Renal pelvis (tissue), 4 donors: ENCODE data around the gene TMEM132D. TPM values are rescaled to one million over a fixed set of nuclear protein-coding genes. Genes with fewer than 3 reads are reported as not detected.

ENCODE experiments used
- DNase-seq: peaks from one replicate; pipeline ENCODE4 v3.0.0-alpha.2; 2013
- polyA plus RNA-seq, 3 donors: library from polyadenylated mRNA; unstranded; fragments of 120-200 nt; gene quantifications; one replicate each; pipeline ENCODE4 v1.2.1, GENCODE V29; 2013; ENCODE audit not compliant: insufficient read length in 3 of 3

TMEM132D gene
- polyA plus RNA-seq, 3 donors = 0.90 to 1.6 (median 1.6) TPM

DNA sequence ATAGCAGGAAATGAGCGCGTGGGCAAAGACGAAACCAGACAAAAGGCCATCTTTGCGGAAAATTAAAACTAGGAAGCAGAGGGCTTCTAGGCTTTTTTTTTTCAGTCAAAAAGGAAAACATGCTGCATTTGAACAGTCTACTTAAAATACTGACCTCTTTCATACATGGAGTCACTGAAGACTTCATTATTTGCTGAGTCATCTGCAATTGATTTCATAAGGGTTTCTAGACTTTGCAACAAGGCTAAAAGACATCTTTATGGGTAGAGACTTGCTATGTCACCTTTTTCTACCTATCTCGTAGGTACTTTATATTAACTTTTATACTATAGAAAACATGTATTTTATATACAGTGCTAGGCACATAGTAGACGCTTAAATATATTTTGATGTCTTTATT is 238.4 kb downstream of the TMEM132D start:
- no peak for DNase-seq

DNA sequence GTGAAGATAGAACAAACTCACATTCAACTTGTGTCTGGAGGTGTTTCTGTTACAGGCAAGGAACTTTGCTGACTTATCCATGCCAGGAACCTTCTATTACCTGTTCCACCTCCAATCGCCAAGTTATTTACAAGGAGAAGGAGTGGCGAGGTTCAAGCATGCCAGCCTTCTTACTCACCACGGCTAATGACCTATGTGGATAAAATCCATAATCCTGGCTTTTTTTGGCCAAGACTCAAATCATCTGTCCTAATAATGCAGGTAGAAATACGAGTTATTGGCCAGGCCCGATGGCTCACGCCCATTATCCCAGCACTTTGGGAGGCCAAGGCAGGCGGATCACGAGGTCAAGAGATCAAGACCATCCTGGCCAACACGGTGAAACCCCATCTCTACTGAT is 241.6 kb downstream of the TMEM132D start:
- DNase-seq = no peak

DNA sequence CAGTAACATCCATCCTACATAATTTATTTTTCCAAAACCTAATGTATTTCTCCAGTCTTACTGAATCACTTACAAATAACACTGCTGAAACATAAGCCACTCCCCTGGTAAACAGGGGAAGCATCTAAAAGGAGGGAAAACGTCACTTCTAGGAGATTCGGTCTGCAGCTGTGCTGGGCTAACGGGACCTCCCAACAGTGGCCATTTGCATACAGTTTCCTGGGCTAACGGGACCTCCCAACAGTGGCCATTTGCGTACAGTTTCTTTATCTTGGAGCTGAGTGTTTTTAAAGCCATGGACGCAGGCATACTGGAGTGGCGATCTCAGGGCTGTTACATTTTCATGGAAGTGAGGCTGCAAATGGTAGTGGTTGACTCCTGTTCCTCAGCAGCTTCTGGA is 242.9 kb downstream of the TMEM132D start:
- no peak for DNase-seq

DNA sequence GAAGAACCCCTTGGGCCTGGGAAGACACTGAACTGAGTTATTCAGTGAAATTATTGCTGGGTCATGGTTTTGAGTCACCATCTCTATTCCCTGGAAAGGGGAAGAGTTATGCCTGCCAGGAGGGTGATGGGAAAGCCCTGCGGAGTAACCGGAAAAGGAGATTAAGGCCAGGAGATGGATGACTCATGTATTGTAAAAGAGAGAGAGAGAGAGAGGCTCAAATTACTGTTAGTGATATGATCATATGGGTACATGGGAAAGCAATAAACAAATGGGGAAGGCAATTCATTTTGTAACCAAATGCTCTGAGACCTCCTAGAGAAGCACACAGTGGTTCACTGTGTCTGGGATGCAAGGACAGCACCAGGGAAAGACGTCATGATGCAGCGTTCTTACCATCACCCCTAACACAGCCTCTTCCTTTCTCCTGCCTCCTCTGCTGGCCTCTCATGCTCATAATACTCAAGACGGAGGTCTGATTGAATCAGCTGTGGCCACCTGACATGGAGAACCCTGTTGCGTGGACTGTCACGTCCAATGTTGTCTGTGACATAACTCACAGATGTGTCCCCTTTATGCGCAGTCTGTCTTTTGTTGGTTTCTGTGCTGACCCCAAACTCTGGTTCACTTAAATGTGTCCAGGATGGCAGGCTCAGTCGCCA is 243.7 kb downstream of the TMEM132D start:
- DNase-seq = no peak

DNA sequence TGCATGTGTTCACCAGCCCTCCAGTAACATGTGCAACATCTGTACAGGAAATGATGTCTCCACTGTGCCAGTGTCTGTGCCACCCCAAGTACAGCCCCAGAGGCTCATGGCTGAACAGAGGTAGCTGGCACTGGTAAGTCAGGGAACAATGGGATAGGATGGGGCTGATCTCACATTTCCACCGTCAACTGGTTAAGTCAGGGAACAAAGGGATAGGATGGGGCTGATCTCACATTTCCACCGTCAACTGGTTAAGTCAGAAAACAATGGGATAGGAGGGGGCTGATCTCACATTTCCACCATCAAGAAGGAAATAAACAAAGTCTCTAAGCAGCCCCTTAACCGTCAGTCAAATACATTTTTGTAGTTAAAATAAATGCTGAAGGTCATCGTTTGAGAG is 246.6 kb downstream of the TMEM132D start:
- no peak for DNase-seq

DNA sequence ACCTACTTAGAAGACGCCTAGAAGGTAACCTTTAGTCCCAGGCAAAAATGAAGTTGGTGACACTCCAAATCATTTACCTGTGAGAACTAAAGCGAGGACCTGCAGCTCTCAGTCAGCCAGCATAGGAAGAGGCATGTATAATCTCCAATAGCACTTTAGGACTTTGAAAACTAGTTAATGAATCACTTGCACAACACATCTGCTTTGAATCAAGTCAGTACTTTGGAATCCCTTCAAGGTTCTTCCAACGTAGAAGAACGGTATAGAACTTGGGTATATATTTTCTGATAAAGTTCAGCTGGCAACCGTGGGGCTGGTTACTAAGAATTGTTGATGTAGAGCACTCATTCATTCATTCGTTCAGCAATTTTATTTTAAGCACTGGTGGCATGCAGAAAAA is 251.9 kb downstream of the TMEM132D start:
- no peak for DNase-seq

DNA sequence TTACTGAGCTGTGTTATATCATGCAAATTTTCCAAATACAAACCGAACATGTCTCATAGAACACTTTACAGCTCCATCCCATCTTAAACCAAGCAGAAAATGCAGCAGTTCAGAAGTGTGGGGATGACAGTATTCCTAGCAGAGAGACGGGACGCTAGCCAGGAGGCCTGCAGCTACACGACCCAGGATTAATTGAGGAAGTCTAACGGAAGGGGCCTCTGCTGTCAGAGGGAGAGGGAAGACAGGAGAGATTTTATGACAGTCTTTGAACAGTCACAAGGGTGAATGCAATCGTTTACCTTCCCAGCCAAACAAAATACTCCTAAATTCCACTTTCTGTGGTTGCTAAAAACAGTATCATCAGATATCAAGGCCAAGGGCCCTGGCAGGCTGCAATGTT is 261.9 kb downstream of the TMEM132D start:
- DNase-seq = no peak

DNA sequence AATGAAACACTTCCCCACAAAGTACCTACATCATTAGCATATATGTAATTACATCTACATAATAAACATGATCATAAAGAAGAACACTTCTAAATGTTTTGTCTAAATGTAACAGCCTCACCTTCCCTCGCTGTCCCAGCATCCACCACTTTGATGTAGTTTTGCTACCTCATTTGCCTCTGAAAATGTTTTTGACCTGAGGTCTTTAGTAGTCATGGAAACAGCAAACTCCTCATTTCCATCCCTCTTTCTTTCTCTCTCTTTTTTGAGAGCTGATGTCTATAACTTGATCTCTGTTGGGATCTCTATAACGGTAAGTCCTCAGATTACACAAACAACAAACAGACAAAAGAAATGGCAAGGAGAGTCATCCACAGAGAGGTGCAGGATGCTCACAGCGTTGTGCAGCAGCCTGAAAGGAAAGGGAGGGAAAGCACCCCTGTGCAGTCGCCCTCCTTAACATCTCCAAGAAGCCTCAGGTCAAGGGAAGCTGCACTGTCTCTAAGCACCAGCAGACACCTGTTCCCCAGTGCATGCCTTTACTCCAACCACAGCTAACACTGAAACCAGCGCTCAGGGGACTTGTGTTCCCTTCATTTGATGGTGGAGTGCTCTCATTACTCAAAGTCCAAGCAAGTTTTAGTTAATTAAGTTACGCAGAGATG is 268.7 kb downstream of the TMEM132D start:
- no peak for DNase-seq

DNA sequence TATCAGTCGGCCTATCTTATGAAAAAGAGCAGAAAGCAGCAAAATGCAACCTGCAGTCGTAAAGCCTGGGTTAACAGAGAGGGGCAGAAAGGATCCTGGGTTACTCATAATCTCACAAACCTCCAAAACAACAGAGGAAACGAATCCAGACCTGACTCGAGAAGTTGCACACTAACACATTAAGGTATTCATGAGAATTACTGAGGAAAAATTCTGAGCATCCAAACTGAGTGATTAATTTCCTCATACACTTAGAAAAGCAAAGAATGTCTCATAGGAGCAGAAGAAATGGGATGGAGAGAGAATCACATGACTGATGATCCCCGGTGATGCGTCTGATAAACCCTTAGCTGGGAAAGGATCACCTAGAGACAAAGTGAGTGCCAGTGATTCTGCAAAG is 272.5 kb downstream of the TMEM132D start:
- no peak for DNase-seq

DNA sequence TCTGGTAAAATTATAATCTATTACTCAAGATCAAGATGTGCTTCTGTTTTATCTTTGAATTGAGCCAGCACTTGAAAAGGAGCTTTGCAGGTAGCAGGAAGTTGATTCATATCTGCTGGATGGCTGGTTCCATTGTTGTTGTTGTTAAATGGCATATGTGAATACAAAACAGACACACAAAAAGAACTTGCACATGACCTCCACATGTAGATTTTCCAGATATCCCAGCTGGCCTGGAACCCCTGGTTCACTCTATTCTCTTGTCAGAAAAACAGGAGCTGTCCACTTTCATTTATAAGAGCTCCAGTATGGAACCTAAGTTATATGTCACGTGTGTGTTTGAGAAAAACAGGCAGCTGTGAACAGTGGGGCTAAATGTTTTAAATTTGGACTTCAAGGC is 273.9 kb downstream of the TMEM132D start:
- DNase-seq = no peak

DNA sequence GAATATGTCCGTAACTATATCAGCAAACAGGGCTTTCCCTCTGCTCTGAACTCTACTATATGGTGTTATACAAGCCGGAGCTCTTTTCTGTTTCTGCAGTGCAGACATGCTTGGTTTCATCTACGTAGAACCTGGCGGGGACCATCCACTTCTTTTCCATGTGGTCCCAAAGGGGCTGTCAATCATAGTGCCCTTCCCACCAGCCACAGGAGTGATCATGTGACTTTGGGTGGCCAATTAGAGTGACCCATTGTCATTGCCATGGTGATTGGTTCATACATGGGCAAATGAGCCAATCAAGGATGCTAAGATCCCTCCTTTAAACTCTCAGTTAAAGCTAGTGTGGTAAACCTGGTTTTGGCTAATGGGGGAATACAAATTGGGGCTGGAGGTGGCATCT is 281.3 kb downstream of the TMEM132D start:
- DNase-seq = no peak

DNA sequence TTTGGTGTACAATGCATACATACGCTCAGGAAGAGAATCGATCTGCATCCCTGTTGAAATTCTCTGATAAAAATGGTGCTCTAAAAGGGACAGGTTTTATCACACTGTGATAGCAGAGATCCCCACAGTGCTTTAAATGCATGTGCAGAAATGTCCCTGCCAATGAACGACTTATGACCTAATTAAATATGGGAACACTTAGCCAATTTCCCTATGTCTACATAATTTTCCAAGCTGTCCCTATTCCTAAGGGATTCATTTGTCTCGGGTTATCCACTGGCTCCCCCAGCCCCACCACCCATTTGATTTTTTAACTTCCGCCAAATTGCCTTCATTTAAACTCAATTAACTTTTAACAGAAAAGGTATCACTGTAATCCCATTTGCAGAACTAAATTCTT is 284.6 kb downstream of the TMEM132D start:
- DNase-seq = no peak

DNA sequence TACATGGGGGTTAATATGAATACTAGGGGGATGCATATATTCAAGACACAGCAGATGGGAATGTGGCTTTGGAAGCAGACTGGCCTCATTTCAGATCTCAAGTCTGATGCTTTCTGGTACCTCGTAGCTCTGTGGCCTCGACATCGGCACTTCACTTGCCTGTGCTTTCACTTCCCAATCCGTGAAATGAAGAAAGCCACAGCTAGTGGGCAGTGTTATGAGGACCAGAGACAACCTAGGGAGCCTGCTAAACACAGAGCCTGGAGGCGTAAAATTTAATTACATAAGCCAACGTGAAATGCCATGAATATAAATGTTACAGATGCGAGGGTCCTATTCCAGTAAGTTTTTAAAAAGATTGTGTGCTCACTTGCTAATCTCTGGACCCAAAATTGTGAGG is 286.0 kb downstream of the TMEM132D start:
- DNase-seq = no peak

DNA sequence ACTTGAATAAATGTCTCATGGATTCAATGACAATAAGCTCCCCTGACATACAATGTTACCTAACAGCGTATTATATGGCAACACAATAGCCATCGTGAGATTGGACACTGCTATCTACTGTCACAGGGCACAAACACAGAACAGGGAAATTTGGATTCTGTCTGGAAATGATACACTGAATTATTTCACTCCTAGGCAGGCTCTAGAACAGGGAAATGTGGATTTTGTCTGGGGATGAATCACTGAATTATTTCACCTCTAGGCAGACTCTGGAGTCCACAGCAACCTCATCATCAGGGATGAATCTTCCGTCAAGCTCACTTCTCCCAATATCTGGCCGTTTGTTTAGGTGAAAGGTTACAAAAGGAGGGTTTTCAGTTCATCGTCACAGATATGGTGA is 288.8 kb downstream of the TMEM132D start:
- DNase-seq = no peak

DNA sequence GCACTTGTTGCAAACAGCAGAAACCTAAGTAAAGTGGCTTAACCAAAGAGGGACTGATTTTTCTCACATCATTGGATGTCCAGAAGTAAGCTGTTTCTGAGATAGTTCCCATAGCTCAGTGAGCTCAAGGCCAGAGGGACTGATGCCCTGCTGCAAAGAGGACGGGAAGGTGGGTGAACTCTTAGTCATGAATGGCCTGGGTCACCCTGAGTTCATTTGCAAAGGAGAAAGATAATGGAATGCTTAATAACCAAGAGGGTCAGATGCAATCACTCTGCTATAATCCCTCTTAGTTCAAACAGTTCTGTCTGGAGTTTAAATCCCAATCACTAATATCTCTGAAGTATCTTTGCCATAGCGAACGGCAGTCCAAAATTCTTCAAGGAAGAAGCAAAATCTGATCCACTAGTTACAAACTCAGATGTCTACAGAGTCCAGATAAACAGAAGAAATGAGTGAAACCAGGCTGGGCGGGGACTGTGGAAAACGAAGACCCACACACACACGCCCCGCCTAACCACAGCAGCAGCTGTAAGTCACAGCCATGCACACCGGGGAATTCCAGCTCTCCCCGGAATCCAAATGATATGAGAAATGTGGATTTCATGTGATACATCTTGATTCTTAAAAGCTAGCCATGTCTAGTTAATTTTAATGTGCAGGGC is 289.5 kb downstream of the TMEM132D start:
- DNase-seq = no peak

DNA sequence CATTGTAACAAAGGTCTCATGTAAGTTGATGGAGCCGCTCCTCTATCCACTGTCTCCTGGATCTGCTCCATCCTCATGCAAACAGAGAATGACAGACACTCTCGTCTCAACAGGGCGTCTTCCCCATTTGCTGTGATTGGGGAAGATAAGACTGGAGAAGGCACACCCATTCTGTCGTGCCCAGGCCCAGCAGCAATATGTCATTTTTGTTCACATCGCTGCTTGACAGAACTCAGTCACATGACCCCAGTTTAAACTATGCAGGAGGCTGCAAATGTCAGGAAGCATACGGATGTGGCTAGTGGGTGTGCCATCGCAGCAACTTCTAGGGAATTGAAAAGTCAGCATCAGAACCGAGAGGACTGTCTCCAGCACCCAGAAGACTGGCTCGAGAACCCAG is 290.5 kb downstream of the TMEM132D start:
- DNase-seq = no peak

DNA sequence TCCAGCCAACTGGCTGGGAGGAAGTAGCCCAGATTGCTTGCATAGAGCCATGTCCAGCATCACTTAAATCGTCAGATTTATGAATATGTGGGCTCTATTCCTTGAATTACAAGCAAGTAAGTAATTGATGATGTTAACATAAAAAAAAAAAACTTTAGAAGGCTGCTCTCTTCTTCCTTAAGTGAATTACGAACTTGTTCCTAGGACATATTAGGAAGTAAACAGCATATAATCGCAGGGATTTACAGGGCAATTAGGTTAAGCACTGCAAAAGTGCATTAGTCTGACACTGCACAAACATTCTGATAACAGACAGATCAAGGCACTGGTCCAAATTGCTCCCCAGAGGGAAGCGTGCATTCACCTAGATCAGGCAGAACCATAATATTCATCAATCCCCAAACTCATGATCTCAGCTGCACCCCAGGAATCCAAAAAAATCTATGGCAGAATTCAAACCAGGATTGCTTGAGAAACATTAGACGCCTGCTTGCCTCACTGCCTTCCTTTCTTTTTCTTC is 293.2 kb downstream of the TMEM132D start:
- DNase-seq = no peak

DNA sequence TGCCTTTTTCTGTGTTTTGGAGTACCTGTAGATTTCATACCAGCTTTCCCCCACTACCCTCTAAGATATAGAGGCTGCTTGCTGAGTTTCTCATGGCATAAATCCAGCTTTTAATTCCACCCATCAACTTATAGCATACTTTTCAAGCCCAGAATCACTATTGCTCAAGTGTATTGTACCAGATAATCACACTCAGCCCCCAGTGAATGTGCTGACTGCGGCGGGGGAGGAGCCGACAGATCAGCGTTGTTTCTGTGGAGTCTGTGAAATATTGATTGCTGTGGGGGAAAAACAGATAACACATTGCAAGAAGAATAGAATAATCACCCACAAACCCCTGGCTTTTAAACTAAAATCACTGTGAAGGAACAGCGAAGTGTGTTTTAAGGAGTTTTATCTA is 296.1 kb downstream of the TMEM132D start:
- no peak for DNase-seq

DNA sequence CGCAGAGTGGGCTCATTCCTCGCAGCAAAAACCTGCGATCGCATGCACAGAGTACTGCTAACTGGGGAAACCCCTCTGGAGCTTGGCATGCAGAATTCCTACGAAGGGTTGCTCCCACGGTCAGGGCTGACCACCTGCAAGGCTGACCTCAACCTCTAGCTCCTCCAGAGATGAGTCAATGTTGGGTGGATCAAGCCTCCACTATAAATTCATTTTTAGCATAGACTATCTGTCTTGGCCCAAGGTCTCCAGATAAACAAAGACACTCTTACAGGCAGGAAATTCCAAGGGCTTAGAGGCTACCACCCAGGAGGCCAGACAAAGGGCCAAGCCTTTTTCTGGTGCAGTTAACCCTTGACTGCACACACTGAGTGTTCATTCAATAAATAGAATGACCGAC is 296.5 kb downstream of the TMEM132D start:
- DNase-seq = no peak

DNA sequence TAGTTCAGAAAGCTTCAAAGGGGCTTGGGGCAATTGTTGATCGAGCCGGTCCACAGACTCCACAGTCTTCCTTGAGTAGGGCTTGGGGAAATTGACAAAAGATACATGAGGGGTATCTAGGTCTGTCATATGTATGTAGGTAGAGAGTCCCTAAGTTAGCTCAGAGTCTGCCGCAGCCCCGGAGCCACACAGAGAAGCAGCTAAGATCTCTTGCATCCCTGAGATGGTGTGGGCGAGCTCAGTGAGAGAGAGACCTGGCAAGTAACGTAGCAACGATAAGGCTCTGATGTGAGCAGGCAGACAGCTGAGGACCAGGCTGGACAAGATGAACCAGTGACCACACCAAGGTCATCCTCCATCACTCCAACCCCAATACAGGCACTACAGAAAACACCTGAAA is 297.6 kb downstream of the TMEM132D start:
- DNase-seq = no peak

DNA sequence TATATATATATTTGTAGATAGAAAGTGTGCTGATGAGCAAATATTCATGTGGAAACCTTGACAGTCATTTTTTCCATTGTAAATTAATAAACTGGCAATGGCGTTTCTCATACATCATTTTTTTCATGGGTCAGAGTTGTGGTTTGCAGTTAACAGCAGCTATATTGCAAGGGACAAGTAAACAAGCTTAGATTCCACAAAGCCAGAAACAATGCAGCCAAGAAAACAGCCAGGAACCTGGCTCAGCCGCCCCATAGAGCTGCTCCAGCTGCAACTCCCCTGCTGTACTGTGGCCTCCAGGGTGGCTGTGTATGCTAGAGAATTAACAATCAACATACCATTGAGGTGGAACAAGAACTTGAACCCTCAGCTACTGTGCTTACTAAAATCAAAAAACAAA is 298.2 kb downstream of the TMEM132D start:
- no peak for DNase-seq

DNA sequence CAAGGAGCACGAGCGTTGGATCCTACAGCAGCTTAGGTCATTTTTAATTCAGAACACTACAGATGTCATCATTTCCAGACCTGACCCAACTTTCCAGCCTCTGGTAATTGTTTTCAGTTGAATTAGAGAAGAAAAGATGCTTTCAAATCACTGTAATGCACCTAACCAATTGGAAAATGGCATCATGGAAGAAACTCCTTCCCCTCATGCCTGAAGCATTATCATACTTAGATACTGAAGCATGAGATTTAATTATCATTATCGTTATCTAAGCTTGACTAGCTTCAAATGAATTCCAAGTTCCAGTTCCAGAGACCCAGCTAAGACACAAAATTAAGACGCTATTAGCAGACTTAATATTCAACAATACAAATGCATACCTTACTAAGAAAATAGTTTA is 299.3 kb downstream of the TMEM132D start:
- DNase-seq = no peak

DNA sequence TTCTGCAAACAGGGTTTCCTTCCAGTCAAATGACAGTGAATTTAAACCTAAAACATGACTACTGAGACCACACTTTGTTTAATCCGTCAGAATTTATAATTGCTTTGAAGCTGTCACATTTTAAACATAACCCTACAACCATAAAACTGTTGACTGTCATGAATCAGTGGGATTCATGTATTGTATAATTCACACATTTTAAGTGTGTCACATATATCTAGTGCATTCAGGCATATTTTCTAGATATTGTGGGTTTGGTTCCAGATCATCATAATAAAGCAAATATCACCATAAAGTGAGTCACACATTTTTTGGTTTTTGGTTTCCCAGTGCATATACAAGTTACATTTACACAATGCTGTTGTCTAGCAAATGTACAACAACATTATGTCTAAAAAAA is 304.4 kb downstream of the TMEM132D start:
- DNase-seq = no peak
